ENCODE data around the gene ZNRF3.

- no peak for TF ChIP-seq POLR2AphosphoS5 (IDR thresholded peaks at IDR 0.05)
- TF ChIP-seq MXI1 (conservative IDR thresholded peaks at IDR 0.05; ENCODE audit: poor library complexity, severe bottlenecking): no peak
- no peak for TF ChIP-seq CTCF (IDR thresholded peaks at IDR 0.05; ENCODE audit: poor library complexity, severe bottlenecking)
- TF ChIP-seq REST (IDR thresholded peaks at IDR 0.05; ENCODE audit: borderline replicate concordance): no peak
These were observed 212.1 kb downstream of the ZNRF3 start for GRCh38 chr22:29095459-29095858.
